ENCODE data around the gene PSMD9.
A peak's percentile ranks its signal among the peaks of the same experiment; 100 is the strongest.
"Not testable (repeated sequence)": the region's sequence is repeated elsewhere in the genome, so short reads cannot be mapped to it uniquely, and the experiment has no call there.

Gene PSMD9

DNA sequence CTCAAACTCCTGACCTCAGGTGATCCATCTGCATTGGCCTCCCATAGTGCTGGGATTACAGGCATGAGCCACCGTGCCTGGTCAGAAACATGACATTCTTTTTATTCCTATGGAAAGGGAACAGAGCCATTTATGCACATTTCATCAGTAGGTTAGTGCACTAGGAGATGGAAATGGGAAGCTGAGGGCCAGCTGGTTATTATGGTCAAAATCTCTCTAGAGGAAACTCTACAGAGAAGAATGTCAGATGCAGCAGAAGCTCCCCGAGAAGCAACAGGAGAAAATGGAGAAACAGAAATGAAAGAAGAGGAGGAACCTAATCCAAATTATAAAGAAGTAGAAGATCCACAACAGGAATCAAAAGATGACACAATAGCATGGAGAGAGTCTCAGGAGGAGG, 32.5 kb downstream of the PSMD9 start:
- DNase-seq (ENCODE audit: low spot score), result no peak

GRCh38 chr12:121925358-121925695, 36.7 kb downstream of the PSMD9 start:
- DNase-seq (ENCODE audit: low spot score), result peak; percentile 44

GRCh38 chr12:121926874-121927706, 38.5 kb downstream of the PSMD9 start:
- DNase-seq (ENCODE audit: low spot score), result no peak

GRCh38 chr12:121927813-121928212, 39.2 kb downstream of the PSMD9 start:
- no peak for DNase-seq (ENCODE audit: low spot score)

DNA sequence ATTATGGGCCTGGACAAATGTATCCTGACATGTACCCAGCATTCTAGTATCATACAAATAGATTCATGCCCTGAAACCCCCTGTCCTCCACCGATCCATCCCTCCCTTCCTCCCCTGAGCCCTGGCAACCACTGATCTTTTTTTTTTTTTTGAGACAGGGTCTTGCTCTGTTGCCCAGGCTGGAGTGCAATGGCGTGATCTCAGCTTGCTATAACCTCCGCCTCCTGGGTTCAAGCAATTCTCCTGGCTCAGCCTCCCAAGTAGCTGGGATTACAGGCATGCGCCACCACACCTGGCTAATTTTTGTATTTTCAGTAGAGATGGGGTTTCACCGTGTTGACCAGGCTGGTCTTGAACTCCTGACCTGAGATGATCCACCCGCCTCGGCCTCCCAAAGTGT, 41.0 kb downstream of the PSMD9 start:
- DNase-seq (ENCODE audit: low spot score), result not testable (repeated sequence)

DNA sequence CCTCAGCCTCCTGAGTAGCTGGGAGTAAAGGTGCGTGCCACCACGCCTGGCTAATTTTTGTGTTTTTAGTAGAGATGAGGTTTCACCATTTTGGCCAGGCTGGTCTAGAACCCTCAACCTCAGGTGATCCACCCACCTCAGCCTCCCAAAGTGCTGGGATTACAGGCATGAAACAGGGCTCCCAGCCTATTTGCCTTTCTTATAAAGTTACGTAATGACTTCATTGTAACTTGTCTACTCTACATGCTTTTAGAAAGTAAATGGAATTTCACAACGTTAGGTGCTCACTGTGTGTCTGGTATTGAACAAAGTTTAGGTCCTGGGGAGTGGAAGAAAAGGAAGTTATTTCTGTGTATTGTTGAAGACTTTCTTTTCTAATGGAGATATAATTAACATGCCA, 42.3 kb downstream of the PSMD9 start:
- DNase-seq (ENCODE audit: low spot score), result no peak

DNA sequence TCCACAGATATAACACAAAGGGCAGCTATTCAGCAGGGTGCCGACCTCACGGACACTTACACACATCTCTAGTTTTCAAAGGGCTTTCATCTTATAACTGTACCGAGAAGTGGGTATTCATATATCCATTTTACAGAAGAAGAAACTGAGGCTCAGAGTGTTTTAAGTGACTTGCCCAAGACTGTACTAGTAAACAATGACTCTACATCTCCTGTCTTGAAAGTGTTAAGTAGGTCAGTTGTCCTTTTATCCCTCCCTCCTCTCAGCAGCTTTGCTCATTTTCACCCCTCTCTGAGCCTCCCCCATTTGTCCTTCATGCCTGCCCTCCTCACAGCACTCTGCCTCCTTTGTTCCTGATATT, 43.6 kb downstream of the PSMD9 start:
- no peak for DNase-seq (ENCODE audit: low spot score)

DNA sequence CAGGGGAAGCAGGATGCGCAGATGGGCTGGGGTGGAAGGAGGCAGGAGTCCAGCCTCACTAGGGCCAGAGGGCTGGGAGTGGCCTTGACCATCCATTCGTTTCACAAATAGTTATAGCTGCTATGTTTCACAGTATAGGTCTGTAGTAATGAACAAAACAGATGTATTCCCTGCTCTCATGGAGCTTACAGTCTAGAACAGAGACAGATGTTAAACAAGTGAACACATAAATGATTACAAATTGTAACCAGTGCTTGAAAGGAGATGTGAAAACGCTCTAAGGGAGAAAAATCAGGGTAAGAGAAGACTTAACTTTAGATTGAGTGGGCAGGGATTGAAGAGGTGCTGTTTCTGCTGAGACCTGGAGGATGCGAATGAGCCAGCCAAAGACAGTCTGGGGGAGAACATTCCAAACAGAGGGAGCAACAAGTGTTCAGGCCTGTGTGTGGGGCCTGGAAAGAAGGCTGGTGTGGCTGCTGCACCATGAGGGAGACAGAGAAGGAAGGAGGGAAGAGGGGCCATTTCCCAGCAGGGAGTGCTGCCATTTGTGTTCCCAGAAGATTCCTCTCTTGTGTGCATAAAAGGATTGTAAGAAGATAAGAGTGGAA, 44.4 kb downstream of the PSMD9 start:
- no peak for DNase-seq (ENCODE audit: low spot score)

DNA sequence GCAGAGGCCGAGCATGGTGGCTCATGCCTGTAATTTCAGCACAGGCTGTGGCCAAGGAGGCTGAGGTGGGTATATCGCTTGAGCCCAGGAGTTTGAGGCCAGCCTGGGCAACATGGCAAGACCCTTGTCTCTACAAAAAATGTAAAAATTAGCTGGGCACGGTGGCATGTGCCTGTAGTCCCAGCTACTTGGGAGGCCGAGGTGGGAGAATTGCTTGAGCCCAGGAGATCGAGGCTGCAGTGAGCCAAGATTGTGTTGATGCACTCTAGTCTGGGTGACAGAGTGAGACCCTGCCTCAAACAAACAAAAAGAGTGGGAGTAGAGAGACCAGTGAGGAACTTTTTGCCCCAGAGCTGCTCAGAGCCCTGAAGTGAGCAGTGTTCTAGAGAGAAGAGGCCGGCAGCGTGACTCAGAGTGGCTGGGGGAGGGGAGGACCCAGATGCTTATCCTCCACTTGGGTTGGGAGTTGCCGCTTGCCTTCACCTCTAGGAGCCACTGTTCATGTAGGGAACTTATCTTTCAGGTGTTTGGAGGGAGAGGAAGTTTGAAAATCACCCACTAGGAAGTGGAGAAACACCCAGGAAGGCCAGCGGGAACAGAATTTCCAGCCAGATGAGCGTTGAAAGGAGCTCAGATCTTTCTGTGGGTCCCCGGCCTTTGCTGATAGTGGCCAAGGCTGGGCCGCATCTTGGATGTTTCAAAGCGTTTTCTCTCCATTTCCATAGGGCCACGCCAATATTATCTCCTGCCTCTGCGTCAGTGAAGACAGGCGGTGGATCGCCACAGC, 45.1 kb downstream of the PSMD9 start:
- no peak for DNase-seq (ENCODE audit: low spot score)

DNA sequence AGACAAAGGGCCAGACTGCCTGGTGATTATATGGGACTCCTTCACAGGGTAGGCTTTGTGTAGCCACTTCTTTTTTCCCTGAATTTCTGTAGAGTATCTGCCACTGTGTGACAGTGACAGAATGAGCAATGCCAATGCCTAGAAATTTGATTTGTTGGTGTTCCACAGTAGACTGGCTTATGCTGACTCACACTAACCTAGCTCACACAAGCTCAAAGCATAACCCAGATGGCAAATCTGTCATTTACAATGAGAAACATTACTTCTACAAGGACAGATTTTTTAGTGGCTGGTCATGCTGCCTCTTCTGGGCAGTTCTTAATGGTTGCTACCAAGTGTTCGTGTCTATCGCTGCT, 45.7 kb downstream of the PSMD9 start:
- no peak for DNase-seq (ENCODE audit: low spot score)

- DNase-seq (ENCODE audit: low spot score), result no peak
Measured at GRCh38 chr12:121937654-121938053, 49.1 kb downstream of the PSMD9 start.

GRCh38 chr12:121939186-121939585, 50.6 kb downstream of the PSMD9 start:
- no peak for DNase-seq (ENCODE audit: low spot score)

GRCh38 chr12:121939992-121940766, 51.6 kb downstream of the PSMD9 start:
- no peak for DNase-seq (ENCODE audit: low spot score)

- DNase-seq (ENCODE audit: low spot score), result no peak
Measured at GRCh38 chr12:121942145-121942718, 53.6 kb downstream of the PSMD9 start.

DNA sequence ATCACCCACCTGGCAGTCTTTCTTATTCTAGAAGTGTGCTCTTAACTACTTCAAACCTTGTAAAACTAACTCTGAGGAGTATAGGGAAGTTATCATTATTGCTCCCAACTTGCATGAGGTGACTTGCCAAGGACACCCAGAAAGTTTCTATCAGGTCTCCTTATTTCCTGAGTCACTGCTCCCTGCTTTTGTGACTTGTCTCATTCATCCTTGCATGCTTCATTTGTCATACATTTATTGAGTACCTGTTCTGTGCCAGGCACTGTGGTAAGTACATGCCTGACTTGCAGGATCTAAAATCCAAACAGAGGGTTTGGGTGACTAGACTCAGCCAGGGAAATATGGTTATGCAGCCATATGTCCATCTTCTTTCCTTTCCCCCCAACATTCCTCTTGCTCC, 55.3 kb downstream of the PSMD9 start:
- no peak for DNase-seq (ENCODE audit: low spot score)

- no peak for DNase-seq (ENCODE audit: low spot score)
Measured at GRCh38 chr12:121946313-121947025, 57.9 kb downstream of the PSMD9 start.

DNA sequence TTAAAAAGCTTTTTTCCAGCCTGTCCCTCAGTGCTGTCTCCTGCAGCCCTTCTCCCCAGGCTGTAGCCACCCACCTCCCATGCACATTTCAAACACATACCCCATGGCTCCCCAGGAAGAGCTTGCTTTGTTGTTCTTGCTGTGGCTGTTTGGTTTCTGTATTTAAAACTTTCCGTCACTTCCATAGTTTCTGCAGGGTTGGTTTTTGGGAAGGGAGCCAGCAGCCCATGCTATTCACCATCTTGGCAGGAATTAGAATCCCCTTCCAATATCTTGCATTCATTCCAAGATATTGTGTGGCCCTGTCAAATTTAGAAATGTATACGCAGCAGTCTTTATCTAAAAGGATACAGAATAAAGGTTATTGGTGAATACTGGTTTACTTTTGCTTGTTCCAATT, 59.4 kb downstream of the PSMD9 start:
- no peak for DNase-seq (ENCODE audit: low spot score)

DNA sequence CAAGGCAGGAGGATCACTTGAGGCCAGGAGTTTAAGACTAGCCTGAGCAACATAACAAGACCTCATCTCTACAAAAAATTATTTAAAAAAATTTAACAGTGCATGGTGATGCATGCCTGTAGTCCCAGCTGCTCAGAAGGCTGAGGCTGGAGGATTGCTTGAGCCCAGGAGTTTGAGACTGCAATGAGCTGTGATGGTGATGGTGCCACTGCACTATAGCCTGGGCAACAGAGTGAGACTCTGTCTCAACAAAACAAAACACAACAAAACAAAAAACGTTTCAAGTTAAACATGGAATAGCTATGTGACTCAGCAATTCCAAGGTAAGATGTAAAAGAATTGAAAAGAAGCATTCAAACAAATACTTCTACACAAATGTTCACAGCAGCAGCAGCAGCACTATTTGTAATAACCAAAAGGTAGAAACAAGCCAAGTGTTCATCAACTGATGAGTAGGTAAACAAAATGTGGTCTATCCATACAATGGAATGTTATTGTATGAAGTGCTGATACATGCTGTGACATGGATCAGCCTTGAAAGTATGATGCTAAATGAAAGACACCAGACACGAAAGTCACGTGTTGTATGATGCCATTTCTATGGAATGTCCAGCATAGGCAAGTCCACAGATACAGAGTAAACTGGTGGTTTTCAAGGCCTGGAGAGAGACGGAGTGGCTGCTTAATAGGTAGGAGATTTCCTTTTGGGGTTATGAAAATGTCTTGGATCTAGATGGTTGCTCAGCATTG, 61.2 kb downstream of the PSMD9 start:
- no peak for DNase-seq (ENCODE audit: low spot score)

- no peak for DNase-seq (ENCODE audit: low spot score)
Measured at GRCh38 chr12:121953117-121953692, 64.6 kb downstream of the PSMD9 start.

- no peak for DNase-seq (ENCODE audit: low spot score)
Measured at GRCh38 chr12:121953695-121954094, 65.1 kb downstream of the PSMD9 start.

All from cerebellar cortex (tissue), 1 donor.